Activated CD8-positive, alpha-beta memory T cell treated with anti-CD3 and anti-CD28 coated beads, Interleukin-2, amount 10 ng/mL, durations not matched to agents 7 days and 5 days (primary cell): ENCODE data around the gene SLC46A1. TPM values are rescaled to one million over a fixed set of nuclear protein-coding genes. Genes with fewer than 3 reads are reported as not detected.

Experiments
- ATAC-seq: fragments of 150-1000 bp; cut with Tn5 transposase; one replicate; pipeline ENCODE4 v1.10.0; 2021; ENCODE audit warnings: moderate library complexity
- CTCF ChIA-PET: fragments of 350-600 bp; sonication (Branson Sonifier 250); formaldehyde crosslinking; loops from one replicate; lab custom pipeline; 2021; ENCODE audit warnings: antibody characterized with exemption; lab: Charles Lee
- DNase-seq: peaks from one replicate; pipeline ENCODE4 v3.0.0-alpha.2; 2020
- H3K27ac Mint-ChIP-seq: one replicate; pipeline ENCODE4 v1.8.0; 2021; ENCODE audit warnings: mild to moderate bottlenecking, mixed read lengths
- H3K27me3 Mint-ChIP-seq: one replicate; pipeline ENCODE4 v1.8.0; 2021; ENCODE audit warnings: mixed read lengths
- H3K36me3 Mint-ChIP-seq: one replicate; pipeline ENCODE4 v1.8.0; 2021; ENCODE audit warnings: mild to moderate bottlenecking, mixed read lengths
- H3K4me1 Mint-ChIP-seq: one replicate; pipeline ENCODE4 v1.8.0; 2021; ENCODE audit warnings: mixed read lengths
- H3K4me3 Mint-ChIP-seq: one replicate; pipeline ENCODE4 v1.8.0; 2021; ENCODE audit warnings: mild to moderate bottlenecking, moderate library complexity, mixed read lengths
- H3K9me3 Mint-ChIP-seq: one replicate; pipeline ENCODE4 v1.8.0; 2022; ENCODE audit warnings: low read depth, mixed read lengths
- total RNA-seq, 2 experiments: library from RNA; stranded (reverse); gene quantifications; one replicate each; pipeline ENCODE4 v1.2.3, GENCODE V29; 2021

SLC46A1 gene
- total RNA-seq, 2 experiments from 2014 or later: 3.0 to 5.3 TPM

- ATAC-seq: no peak
- H3K9me3 Mint-ChIP-seq: no peaks in the 10 kb centered on the region
- H3K36me3 Mint-ChIP-seq: peaks cover 22% of the 10 kb centered on the region
- DNase-seq: no peak
- peaks cover 15% of the 10 kb centered on the region for H3K4me1 Mint-ChIP-seq
- H3K27me3 Mint-ChIP-seq: no peaks in the 10 kb centered on the region
- H3K4me3 Mint-ChIP-seq: no peak overlapping the region
- no peak overlapping the region for H3K27ac Mint-ChIP-seq
- CTCF ChIA-PET: interaction anchor here (0.7 to 3.0 kb wide), 2 partner anchors 15 to 30 kb away, joined by 3 to 17 read pairs; partner anchors contain the start of gene SARM1
Observed at GRCh38 chr17:28386391-28386790, 19.6 kb downstream of the SLC46A1 start.

GRCh38 chr17:28385406-28385805 is 20.6 kb downstream of the SLC46A1 start:
- ATAC-seq (no peak), DNase-seq (peak; percentile 46)
- H3K27me3 Mint-ChIP-seq: no peaks in the 10 kb centered on the region
- H3K4me3 Mint-ChIP-seq: peak overlapping the region; percentile 87
- peaks cover 19% of the 10 kb centered on the region for H3K4me1 Mint-ChIP-seq
- H3K27ac Mint-ChIP-seq: peak overlapping the region; percentile 54
- no peaks in the 10 kb centered on the region for H3K9me3 Mint-ChIP-seq
- peaks cover 16% of the 10 kb centered on the region for H3K36me3 Mint-ChIP-seq
- CTCF ChIA-PET: interaction anchor here (1.6 to 3.0 kb wide), 3 partner anchors 12 to 31 kb away, joined by 4 to 17 read pairs (median 7); no protein-coding TSS in a partner anchor

DNA sequence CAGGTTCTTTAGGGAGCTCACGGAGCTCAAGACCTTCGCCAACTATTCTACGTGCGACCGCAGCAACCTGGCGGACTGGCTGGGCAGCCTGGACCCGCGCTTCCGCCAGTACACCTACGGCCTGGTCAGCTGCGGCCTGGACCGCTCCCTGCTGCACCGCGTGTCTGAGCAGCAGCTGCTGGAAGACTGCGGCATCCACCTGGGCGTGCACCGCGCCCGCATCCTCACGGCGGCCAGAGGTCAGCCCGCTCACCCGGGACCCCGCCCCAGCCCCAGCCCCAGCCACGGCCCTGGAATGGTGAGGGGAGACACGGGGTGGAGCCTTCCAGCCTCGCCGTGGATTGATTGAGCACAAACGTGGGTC is 21.0 kb downstream of the SLC46A1 start:
- Mint-ChIP-seq H3K4me1 (peaks cover 22% of the 10 kb centered on the region), H3K36me3 (peaks cover 15% of the 10 kb centered on the region), H3K27ac (peak overlapping the region; percentile 77), H3K4me3 (peak overlapping the region; percentile 87), H3K9me3 (no peaks in the 10 kb centered on the region), H3K27me3 (no peaks in the 10 kb centered on the region)
- DNase-seq (no peak), ATAC-seq (peak; percentile 29)
- CTCF ChIA-PET: interaction anchor here (0.7 to 3.0 kb wide), 6 partner anchors 12 to 166 kb away, joined by 3 to 17 read pairs (median 4); partner anchors contain the start of gene SLC46A1

DNA sequence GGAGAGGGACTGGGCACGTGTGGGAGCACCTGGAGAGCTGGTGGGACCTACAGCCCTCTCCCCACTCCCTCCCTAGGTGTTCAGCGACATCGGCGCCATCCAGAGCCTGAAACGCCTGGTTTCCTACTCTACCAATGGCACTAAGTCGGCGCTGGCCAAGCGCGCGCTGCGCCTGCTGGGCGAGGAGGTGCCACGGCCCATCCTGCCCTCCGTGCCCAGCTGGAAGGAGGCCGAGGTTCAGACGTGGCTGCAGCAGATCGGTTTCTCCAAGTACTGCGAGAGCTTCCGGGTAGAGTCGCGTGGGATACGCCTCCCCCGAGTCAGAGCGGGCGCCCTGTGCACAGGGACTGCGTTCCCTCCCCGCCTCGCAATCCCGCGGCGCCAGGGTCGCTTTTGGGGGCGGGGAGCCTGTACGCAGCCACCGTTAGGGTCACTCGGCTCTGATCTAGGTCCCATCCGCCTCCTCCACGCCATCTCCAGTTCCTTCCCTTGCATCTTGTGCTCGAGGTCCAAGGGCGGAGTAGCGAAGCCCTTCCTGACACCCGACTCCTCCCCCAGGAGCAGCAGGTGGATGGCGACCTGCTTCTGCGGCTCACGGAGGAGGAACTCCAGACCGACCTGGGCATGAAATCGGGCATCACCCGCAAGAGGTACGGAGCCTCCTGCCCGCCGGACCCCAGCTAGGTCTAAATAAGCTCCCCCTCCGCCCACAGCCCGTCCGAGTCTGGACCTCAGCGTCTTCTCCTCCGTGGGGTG is 21.6 kb downstream of the SLC46A1 start:
- Mint-ChIP-seq H3K27me3 (no peaks in the 10 kb centered on the region), H3K4me1 (peaks cover 22% of the 10 kb centered on the region), H3K27ac (peak overlapping the region; percentile 77), H3K4me3 (peak overlapping the region; percentile 87), H3K36me3 (peaks cover 12% of the 10 kb centered on the region), H3K9me3 (no peaks in the 10 kb centered on the region)
- DNase-seq (peak; percentile 88), ATAC-seq (peak; percentile 97)
- CTCF ChIA-PET: interaction anchor here (0.7 to 3.0 kb wide), 9 partner anchors 11 to 166 kb away, joined by 3 to 17 read pairs (median 3); partner anchors contain the start of genes IFT20, SLC46A1 and TNFAIP1

DNA sequence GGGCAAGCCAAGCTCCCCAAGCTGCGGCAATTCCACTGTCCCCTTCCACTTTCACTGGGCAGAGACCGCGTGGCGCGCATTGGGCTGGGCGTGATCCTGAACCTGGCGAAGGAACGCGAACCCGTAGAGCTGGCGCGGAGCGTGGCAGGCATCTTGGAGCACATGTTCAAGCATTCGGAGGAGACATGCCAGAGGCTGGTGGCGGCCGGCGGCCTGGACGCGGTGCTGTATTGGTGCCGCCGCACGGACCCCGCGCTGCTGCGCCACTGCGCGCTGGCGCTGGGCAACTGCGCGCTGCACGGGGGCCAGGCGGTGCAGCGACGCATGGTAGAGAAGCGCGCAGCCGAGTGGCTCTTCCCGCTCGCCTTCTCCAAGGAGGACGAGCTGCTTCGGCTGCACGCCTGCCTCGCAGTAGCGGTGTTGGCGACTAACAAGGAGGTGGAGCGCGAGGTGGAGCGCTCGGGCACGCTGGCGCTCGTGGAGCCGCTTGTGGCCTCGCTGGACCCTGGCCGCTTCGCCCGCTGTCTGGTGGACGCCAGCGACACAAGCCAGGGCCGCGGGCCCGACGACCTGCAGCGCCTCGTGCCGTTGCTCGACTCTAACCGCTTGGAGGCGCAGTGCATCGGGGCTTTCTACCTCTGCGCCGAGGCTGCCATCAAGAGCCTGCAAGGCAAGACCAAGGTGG is 24.7 kb downstream of the SLC46A1 start:
- CTCF ChIA-PET: interaction anchor here (0.8 to 2.2 kb wide), 3 partner anchors 36 to 170 kb away, joined by 3 to 9 read pairs (median 3); no protein-coding TSS in a partner anchor
- Mint-ChIP-seq H3K4me3 (no peak overlapping the region), H3K36me3 (peaks cover 8% of the 10 kb centered on the region)

GRCh38 chr17:28379814-28380801 is 25.9 kb downstream of the SLC46A1 start:
- Mint-ChIP-seq H3K4me3 (no peak overlapping the region), H3K9me3 (no peaks in the 10 kb centered on the region)
- CTCF ChIA-PET: interaction anchor here (0.7 to 1.3 kb wide), 4 partner anchors 16 to 810 kb away, joined by 3 to 4 read pairs (median 3); partner anchors contain the start of gene SEBOX

More for the DNA sequence above, 24.7 kb downstream of the SLC46A1 start:
- ATAC-seq: no peak
- H3K4me1 Mint-ChIP-seq: peaks cover 26% of the 10 kb centered on the region
- no peaks in the 10 kb centered on the region for H3K27me3 Mint-ChIP-seq
- peak; percentile 54 for DNase-seq
- H3K27ac Mint-ChIP-seq: no peak overlapping the region
- no peaks in the 10 kb centered on the region for H3K9me3 Mint-ChIP-seq

DNA sequence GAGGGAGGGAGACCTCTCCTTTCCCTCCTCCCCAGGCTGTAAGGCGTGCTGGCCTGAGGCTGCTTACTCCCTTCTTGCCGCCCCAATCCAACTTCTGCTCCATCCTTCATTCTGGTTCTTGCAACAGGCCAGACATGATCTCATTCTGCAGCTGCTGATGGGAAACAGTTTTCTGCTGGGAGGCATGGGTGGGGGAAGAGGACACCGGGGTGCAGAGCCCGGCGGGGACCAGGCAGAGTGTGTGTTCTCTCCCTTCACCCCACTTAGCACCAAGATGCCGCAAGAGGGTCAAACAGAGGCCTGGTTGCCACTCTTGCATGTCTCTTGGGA is 33.1 kb downstream of the SLC46A1 start:
- no peak for ATAC-seq
- Mint-ChIP-seq H3K27ac (no peak overlapping the region), H3K36me3 (no peaks in the 10 kb centered on the region), H3K9me3 (no peaks in the 10 kb centered on the region), H3K27me3 (no peaks in the 10 kb centered on the region), H3K4me1 (peaks cover 21% of the 10 kb centered on the region), H3K4me3 (peak overlapping the region; percentile 75)
- CTCF ChIA-PET: interaction anchor here (1.2 to 2.3 kb wide), 3 partner anchors 11 to 44 kb away, joined by 3 to 7 read pairs (median 7); partner anchors contain the start of genes IFT20 and TNFAIP1
- DNase-seq: no peak

More at GRCh38 chr17:28379814-28380801, 25.9 kb downstream of the SLC46A1 start:
- Mint-ChIP-seq H3K4me1 (peaks cover 20% of the 10 kb centered on the region), H3K27ac (no peak overlapping the region), H3K36me3 (peaks cover 8% of the 10 kb centered on the region), H3K27me3 (no peaks in the 10 kb centered on the region)
- ATAC-seq: no peak
- no peak for DNase-seq

DNA sequence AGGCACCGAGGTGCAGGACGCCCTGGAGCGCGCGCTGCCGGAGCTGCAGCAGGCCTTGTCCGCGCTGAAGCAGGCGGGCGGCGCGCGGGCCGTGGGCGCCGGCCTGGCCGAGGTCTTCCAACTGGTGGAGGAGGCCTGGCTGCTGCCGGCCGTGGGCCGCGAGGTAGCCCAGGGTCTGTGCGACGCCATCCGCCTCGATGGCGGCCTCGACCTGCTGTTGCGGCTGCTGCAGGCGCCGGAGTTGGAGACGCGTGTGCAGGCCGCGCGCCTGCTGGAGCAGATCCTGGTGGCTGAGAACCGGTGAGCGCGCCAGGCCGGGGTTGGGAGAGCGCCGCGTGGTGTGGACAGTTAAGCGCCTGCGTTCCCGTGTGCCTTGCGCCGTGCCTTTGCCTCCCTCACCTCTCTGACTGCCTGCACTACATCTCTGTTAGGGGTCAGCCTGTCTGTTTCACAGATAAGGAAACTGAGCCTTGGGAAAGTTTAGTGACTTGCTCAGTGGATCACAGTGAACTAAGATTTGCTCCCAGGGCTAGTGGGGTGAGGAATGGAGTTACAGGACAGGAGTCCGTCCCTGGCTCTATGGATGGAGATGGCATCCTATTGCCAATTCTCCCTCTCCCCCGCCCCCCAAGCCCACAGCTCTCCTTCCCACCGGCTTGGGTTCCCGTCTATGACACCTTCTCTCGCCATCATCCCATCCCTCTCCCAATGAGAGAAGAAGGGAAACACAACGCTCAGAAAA is 33.6 kb downstream of the SLC46A1 start:
- H3K4me3 Mint-ChIP-seq: peak overlapping the region; percentile 75
- no peaks in the 10 kb centered on the region for H3K27me3 Mint-ChIP-seq
- ATAC-seq: peak; percentile 5
- peak; percentile 46 for DNase-seq
- CTCF ChIA-PET: interaction anchor here (1.1 to 2.3 kb wide), 3 partner anchors 12 to 45 kb away, joined by 3 to 7 read pairs (median 6); partner anchors contain the start of genes IFT20 and TNFAIP1
- no peak overlapping the region for H3K27ac Mint-ChIP-seq
- peaks cover 20% of the 10 kb centered on the region for H3K4me1 Mint-ChIP-seq
- H3K9me3 Mint-ChIP-seq: no peaks in the 10 kb centered on the region
- H3K36me3 Mint-ChIP-seq: no peaks in the 10 kb centered on the region

- peak; percentile 96 for ATAC-seq
- Mint-ChIP-seq H3K27ac (peak within 1 kb of the TSS; percentile 77), H3K4me1 (peaks cover 20% of the 10 kb centered on the region), H3K27me3 (no peaks in the 10 kb centered on the region), H3K36me3 (no peaks in the 10 kb centered on the region), H3K9me3 (no peaks in the 10 kb centered on the region), H3K4me3 (peak within 1 kb of the TSS; percentile 82)
- CTCF ChIA-PET: interaction anchor here (1.1 to 1.6 kb wide), 5 partner anchors 14 to 178 kb away, joined by 3 to 6 read pairs (median 3); partner anchors contain the start of genes IFT20, POLDIP2 and TNFAIP1
- DNase-seq: peak; percentile 96
Observed at GRCh38 chr17:28371245-28372202, 34.5 kb downstream of the SLC46A1 start, which contains the start of gene SARM1. Gene SARM1, plus strand, starts transcription at chr17:28371694. Its CDS starts 339 bp downstream, at chr17:28372033.

DNA sequence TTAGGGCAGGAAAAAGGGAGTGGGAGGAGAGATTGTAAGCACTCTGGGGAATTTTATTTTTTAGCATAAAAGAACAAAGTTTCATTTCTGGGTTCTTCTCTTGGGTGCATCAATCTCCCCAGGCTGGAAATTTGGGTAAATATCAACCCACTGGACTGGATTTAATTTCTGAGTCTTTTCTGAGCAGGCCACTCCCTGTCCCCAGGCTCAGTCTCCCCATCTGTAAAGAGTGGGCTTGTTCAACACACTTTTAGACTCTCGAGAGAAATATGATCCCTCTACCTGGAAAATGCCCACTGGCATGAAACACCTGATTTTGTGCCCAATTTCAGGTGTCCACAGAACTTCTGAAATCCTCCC is 35.3 kb downstream of the SLC46A1 start:
- Mint-ChIP-seq H3K27me3 (no peaks in the 10 kb centered on the region), H3K9me3 (no peaks in the 10 kb centered on the region), H3K36me3 (no peaks in the 10 kb centered on the region), H3K4me1 (peaks cover 20% of the 10 kb centered on the region), H3K4me3 (peak overlapping the region; percentile 82), H3K27ac (peak overlapping the region; percentile 73)
- CTCF ChIA-PET: interaction anchor here (1.2 to 1.6 kb wide), 3 partner anchors 13 to 179 kb away, joined by 3 to 5 read pairs (median 3); partner anchors contain the start of gene POLDIP2
- ATAC-seq (no peak), DNase-seq (no peak)
